Eye (tissue), 1 donor: ENCODE results near the gene AKT2.

ENCODE experiments used
- DNase-seq: peaks from one replicate; pipeline ENCODE4 v3.0.0-alpha.2; 2015

Gene AKT2

GRCh38 chr19:40216013-40216776 is 69.0 kb downstream of the AKT2 start:
- no peak for DNase-seq

- DNase-seq, result no peak
Measured at GRCh38 chr19:40214936-40215335, 70.2 kb downstream of the AKT2 start.

- DNase-seq, result no peak
Measured at GRCh38 chr19:40213882-40214570, 71.1 kb downstream of the AKT2 start.

- DNase-seq, result no peak
Measured at GRCh38 chr19:40213251-40213829, 71.8 kb downstream of the AKT2 start.

- no peak for DNase-seq
Measured at GRCh38 chr19:40210889-40211288, 74.3 kb downstream of the AKT2 start.

- DNase-seq, result no peak
Measured at GRCh38 chr19:40208602-40209001, 76.5 kb downstream of the AKT2 start.

- DNase-seq, result no peak
Measured at GRCh38 chr19:40205760-40206159, 79.4 kb downstream of the AKT2 start.

GRCh38 chr19:40204381-40204780 is 80.8 kb downstream of the AKT2 start:
- no peak for DNase-seq

GRCh38 chr19:40200341-40201099 is 84.6 kb downstream of the AKT2 start:
- DNase-seq, result no peak

- DNase-seq, result no peak
Measured at GRCh38 chr19:40198272-40198990, 86.7 kb downstream of the AKT2 start.

GRCh38 chr19:40193587-40193849 is 91.6 kb downstream of the AKT2 start:
- no peak for DNase-seq

- DNase-seq, result no peak
Measured at GRCh38 chr19:40192758-40193586, 92.2 kb downstream of the AKT2 start.

GRCh38 chr19:40191836-40192646 is 93.1 kb downstream of the AKT2 start:
- peak; percentile 63 for DNase-seq

- peak; percentile 89 for DNase-seq
Measured at GRCh38 chr19:40190891-40191835, 94.0 kb downstream of the AKT2 start, which contains the start of gene MAP3K10. Gene MAP3K10, plus strand, starts transcription at chr19:40191426. Its CDS starts 606 bp downstream, at chr19:40192032.

- DNase-seq, result no peak
Measured at GRCh38 chr19:40184273-40184672, 100.9 kb downstream of the AKT2 start.
